DOHH2 (cell line): ENCODE data around the gene PTGDS.

Experiments
- H3F3A ChIP-seq: fragments of 200-600 bp; sonication (generic), shearing (Covaris generic); 2 replicates; pipeline ENCODE4 v1.6.0; 2016; ENCODE audit warnings: antibody characterized with exemption, mild to moderate bottlenecking; ENCODE audit not compliant: control insufficient read depth, insufficient read depth
- H3K27ac ChIP-seq: fragments of 200-600 bp; sonication (generic); 2 replicates; pipeline ENCODE4 v1.5.1; 2014; ENCODE audit warnings: low read depth, mild to moderate bottlenecking, low read length, moderate library complexity
- H3K27me3 ChIP-seq: fragments of 200-600 bp; sonication (generic); 2 replicates; pipeline ENCODE4 v1.6.1; 2014; ENCODE audit warnings: mild to moderate bottlenecking, low read length, mixed read lengths; ENCODE audit not compliant: control insufficient read depth
- H3K36me3 ChIP-seq: fragments of 200-600 bp; sonication (generic); 2 replicates; pipeline ENCODE4 v1.6.1; 2014; ENCODE audit warnings: mild to moderate bottlenecking, low read length, moderate library complexity, mixed read lengths; ENCODE audit not compliant: control insufficient read depth
- H3K4me1 ChIP-seq: fragments of 200-600 bp; sonication (generic); 2 replicates; pipeline ENCODE4 v1.6.1; 2014; ENCODE audit warnings: mild to moderate bottlenecking, low read length, mixed read lengths; ENCODE audit not compliant: control insufficient read depth
- H3K4me2 ChIP-seq: fragments of 200-600 bp; sonication (generic); 2 replicates; pipeline ENCODE4 v1.6.0; 2014; ENCODE audit warnings: mild to moderate bottlenecking, low read length, moderate library complexity
- H3K4me3 ChIP-seq: fragments of 200-600 bp; sonication (generic); 2 replicates; pipeline ENCODE4 v1.5.1; 2014; ENCODE audit warnings: mild to moderate bottlenecking, low read length, mixed read lengths
- H3K79me2 ChIP-seq: fragments of 200-600 bp; sonication (generic); 2 replicates; pipeline ENCODE4 v1.6.1; 2014; ENCODE audit warnings: mild to moderate bottlenecking, low read length, mixed read lengths; ENCODE audit not compliant: control insufficient read depth
- H3K9me2 ChIP-seq: fragments of 200-600 bp; sonication (generic); replicated peaks from 2 replicates; pipeline ENCODE4 v1.6.1; 2014; ENCODE audit warnings: mild to moderate bottlenecking, low read length, mixed read lengths; ENCODE audit not compliant: control insufficient read depth
- H3K9me3 ChIP-seq: fragments of 200-600 bp; sonication (generic); 2 replicates; pipeline ENCODE4 v1.6.1; 2014; ENCODE audit warnings: antibody characterized with exemption, low read length, mixed read lengths; ENCODE audit not compliant: control insufficient read depth, insufficient read depth
- H4K20me1 ChIP-seq: fragments of 200-600 bp; sonication (generic); 2 replicates; pipeline ENCODE4 v1.6.0; 2014; ENCODE audit warnings: low read depth, mild to moderate bottlenecking, antibody characterized with exemption, low read length, moderate library complexity; ENCODE audit not compliant: control insufficient read depth, insufficient read depth
- EZH2phosphoT487 ChIP-seq: fragments of 200-600 bp; sonication (generic); IDR thresholded peaks from 2 replicates; pipeline ENCODE4 v1.6.1; 2017; ENCODE audit warnings: borderline replicate concordance, mild to moderate bottlenecking, antibody characterized with exemption, low read length, moderate library complexity, mixed read lengths
- TF ChIP-seq, protein P1 (sequence below): fragments of 200-600 bp; sonication (generic); IDR thresholded peaks from one replicate; pipeline ENCODE4 v1.5.1; 2014; ENCODE audit warnings: antibody characterized with exemption, mild to moderate bottlenecking, low read depth, low read length; ENCODE audit not compliant: poor library complexity, severe bottlenecking

PTGDS gene

DNA sequence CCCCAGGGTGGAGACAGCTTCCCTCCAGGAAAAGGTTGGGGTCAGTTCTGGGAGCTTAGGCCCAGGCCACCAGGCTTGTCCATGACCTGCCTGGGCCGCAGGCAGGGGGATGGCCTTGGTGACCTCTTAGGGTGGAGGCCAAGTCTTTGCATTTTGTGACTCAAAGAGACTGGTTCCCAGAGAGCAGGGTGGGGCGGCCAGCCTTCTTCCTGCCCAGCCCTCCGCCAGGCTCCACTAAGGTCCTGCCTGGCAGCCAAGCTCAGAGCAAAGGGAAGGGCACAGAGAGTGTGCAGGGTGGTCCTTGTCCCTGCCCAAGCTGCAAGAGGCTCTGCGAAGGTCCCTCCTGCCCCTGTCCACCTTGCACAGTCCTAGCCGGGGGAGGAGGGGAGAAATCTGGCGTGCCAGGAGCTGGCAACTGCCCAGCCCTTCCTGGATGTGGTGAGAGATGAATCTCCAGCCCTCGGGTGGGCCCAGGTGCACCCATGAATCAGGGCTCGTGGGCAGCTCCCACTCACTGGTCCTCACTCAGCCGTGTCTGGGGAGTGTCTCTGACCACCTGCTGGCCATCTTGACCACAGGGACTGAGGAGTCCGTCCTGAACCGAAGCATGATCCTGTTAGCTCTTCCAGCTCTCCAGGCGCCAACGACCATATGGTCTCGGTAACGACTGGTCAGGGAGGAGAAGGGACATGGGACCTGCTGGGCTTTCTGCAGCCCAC is 2.3 kb upstream of the PTGDS start:
- no peaks in the 10 kb centered on the region for H3K79me2 ChIP-seq
- H3K9me3 ChIP-seq, result no peaks in the 10 kb centered on the region
- TF ChIP-seq EZH2phosphoT487, result no peak
- TF ChIP-seq, protein P1, sequence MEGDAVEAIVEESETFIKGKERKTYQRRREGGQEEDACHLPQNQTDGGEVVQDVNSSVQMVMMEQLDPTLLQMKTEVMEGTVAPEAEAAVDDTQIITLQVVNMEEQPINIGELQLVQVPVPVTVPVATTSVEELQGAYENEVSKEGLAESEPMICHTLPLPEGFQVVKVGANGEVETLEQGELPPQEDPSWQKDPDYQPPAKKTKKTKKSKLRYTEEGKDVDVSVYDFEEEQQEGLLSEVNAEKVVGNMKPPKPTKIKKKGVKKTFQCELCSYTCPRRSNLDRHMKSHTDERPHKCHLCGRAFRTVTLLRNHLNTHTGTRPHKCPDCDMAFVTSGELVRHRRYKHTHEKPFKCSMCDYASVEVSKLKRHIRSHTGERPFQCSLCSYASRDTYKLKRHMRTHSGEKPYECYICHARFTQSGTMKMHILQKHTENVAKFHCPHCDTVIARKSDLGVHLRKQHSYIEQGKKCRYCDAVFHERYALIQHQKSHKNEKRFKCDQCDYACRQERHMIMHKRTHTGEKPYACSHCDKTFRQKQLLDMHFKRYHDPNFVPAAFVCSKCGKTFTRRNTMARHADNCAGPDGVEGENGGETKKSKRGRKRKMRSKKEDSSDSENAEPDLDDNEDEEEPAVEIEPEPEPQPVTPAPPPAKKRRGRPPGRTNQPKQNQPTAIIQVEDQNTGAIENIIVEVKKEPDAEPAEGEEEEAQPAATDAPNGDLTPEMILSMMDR, result no peak
- H3K27ac ChIP-seq, result no peak overlapping the region
- H4K20me1 ChIP-seq, result no peaks in the 10 kb centered on the region
- H3K4me2 ChIP-seq, result no peak overlapping the region
- no peaks in the 10 kb centered on the region for H3K9me2 ChIP-seq
- no peaks in the 10 kb centered on the region; the same call in 1 of the 2 replicates for H3K4me1 ChIP-seq
- H3F3A ChIP-seq, result no peaks in the 10 kb centered on the region
- H3K27me3 ChIP-seq, result no peaks in the 10 kb centered on the region
- no peaks in the 10 kb centered on the region for H3K36me3 ChIP-seq
- no peak overlapping the region for H3K4me3 ChIP-seq

DNA sequence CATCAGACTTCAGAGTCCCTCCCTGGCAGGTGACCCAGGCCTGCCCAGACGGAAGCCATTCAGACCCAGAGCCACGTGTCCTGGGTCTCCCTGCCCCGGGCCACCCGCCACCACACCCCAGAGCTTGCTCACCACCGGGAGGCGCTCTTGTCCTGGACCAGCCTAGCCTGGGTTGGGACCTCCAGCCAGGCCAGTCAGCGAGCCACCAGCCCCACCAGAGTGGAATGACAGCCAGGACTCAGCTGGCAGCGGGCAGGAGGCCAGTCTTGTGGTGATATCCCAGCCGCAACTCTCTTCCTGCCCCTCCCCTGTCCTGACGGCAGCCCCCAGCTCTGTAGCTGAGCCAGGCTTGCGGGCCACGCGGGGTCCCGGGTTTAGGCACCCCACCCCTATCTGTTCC is 1.7 kb upstream of the PTGDS start:
- Histone ChIP-seq H3F3A (no peaks in the 10 kb centered on the region), H3K36me3 (no peaks in the 10 kb centered on the region), H3K4me3 (no peak overlapping the region), H3K4me1 (no peaks in the 10 kb centered on the region; the same call in 1 of the 2 replicates), H3K79me2 (no peaks in the 10 kb centered on the region), H4K20me1 (no peaks in the 10 kb centered on the region), H3K27ac (no peak overlapping the region), H3K9me3 (no peaks in the 10 kb centered on the region), H3K9me2 (no peaks in the 10 kb centered on the region), H3K4me2 (no peak overlapping the region), H3K27me3 (no peaks in the 10 kb centered on the region)
- TF ChIP-seq EZH2phosphoT487, result no peak
- TF ChIP-seq, protein P1, result peak; percentile 58

DNA sequence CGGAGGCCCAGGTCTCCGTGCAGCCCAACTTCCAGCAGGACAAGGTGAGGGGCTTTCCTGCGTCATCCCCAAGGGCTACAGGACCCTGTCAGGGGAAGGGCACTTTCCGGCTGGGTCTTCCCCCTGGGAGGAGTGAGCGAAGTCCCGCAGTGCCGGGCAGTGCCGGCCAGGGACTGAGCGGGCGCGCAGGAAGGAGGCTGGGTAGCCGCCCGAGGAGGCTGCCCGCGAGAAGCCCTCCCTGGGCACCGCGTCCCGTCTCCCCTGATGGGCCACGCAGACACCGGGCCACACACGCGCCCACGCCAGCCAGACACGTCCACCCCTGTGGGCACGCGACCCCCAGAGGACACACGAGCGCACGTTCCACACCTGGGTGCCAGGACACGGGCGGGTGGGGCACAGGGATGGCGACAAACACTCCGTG is 357 bp downstream of the PTGDS start:
- Histone ChIP-seq H3K9me3 (no peaks in the 10 kb centered on the region), H3K4me3 (no peak overlapping the region), H3K27me3 (no peaks in the 10 kb centered on the region), H3F3A (no peaks in the 10 kb centered on the region), H3K27ac (no peak overlapping the region), H4K20me1 (no peaks in the 10 kb centered on the region), H3K36me3 (no peaks in the 10 kb centered on the region), H3K4me1 (no peaks in the 10 kb centered on the region), H3K4me2 (no peak overlapping the region), H3K9me2 (no peaks in the 10 kb centered on the region), H3K79me2 (no peaks in the 10 kb centered on the region)
- TF ChIP-seq EZH2phosphoT487, result no peak
- TF ChIP-seq, protein P1, result no peak
